Activated CD4-positive, alpha-beta T cell treated with anti-CD3 and anti-CD28 coated beads, Interleukin-2, amount 10 ng/mL, durations not matched to agents 7 days and 5 days (primary cell): Measurements from ENCODE around the gene MBD5. TPM values are rescaled to one million over a fixed set of nuclear protein-coding genes. Genes with fewer than 3 reads are reported as not detected.

Source experiments
- CTCF ChIA-PET: fragments of 350-600 bp; sonication (Branson Sonifier 250); formaldehyde crosslinking; loops from one replicate; lab custom pipeline; 2021; ENCODE audit warnings: antibody characterized with exemption; lab: Charles Lee
- POLR2A ChIA-PET: fragments of 350-600 bp; sonication (Branson Sonifier 250); formaldehyde crosslinking; loops from one replicate; lab custom pipeline; 2021; ENCODE audit warnings: antibody characterized with exemption; lab: Charles Lee
- DNase-seq: peaks from one replicate; pipeline ENCODE4 v3.0.0-alpha.2; 2020
- H3K27ac Mint-ChIP-seq: one replicate; pipeline ENCODE4 v1.8.0; 2021; ENCODE audit warnings: mild to moderate bottlenecking, moderate library complexity, mixed read lengths
- H3K27me3 Mint-ChIP-seq: one replicate; pipeline ENCODE4 v1.8.0; 2021; ENCODE audit warnings: mixed read lengths
- H3K36me3 Mint-ChIP-seq: one replicate; pipeline ENCODE4 v1.8.0; 2021; ENCODE audit warnings: low read depth, mixed read lengths
- H3K4me1 Mint-ChIP-seq: one replicate; pipeline ENCODE4 v1.8.0; 2021; ENCODE audit warnings: mixed read lengths
- H3K4me3 Mint-ChIP-seq: one replicate; pipeline ENCODE4 v1.8.0; 2021; ENCODE audit warnings: mild to moderate bottlenecking, moderate library complexity, mixed read lengths
- H3K9me3 Mint-ChIP-seq: one replicate; pipeline ENCODE4 v1.8.0; 2021; ENCODE audit warnings: mixed read lengths
- total RNA-seq, 2 experiments: library from RNA; stranded (reverse); gene quantifications; one replicate each; pipeline ENCODE4 v1.2.3, GENCODE V29; 2021

MBD5 gene
- total RNA-seq, 2 experiments from 2014 or later, result 41.1 to 51.7 TPM

DNA sequence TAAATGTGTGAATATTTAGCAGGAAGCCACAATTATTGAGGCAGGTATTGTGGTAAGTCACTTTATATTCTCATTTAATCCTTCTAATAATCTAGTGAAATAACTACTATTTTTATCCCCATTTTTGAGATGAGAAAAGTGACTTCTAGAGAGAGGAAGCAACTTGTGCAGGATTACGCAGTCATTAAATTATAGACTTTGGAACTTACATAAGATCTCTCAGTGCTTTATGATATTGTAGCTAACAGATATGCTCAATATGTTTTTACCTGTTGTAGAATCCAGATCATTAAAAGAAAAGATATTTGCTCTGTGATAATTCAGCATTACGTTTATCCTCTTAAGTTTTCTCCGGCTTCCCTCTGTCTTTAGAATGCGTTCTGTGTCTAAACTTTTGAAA, 50.5 kb downstream of the MBD5 start:
- Mint-ChIP-seq H3K27ac (no peak overlapping the region), H3K4me3 (no peak overlapping the region), H3K36me3 (no peaks in the 10 kb centered on the region), H3K27me3 (no peaks in the 10 kb centered on the region), H3K9me3 (no peaks in the 10 kb centered on the region), H3K4me1 (no peaks in the 10 kb centered on the region)
- CTCF ChIA-PET, result no interaction called here
- no peak for DNase-seq
- POLR2A ChIA-PET, result no interaction called here

GRCh38 chr2:148096012-148096411, 75.1 kb downstream of the MBD5 start:
- H3K36me3 Mint-ChIP-seq, result peaks cover 7% of the 10 kb centered on the region
- H3K27me3 Mint-ChIP-seq, result no peaks in the 10 kb centered on the region
- ChIA-PET CTCF (no interaction called here), POLR2A (interaction anchor here (0.6 kb wide), 1 partner anchor 117 kb away, joined by 3 read pairs; no protein-coding TSS in a partner anchor)
- no peak overlapping the region for H3K4me3 Mint-ChIP-seq
- no peak overlapping the region for H3K27ac Mint-ChIP-seq
- H3K4me1 Mint-ChIP-seq, result no peaks in the 10 kb centered on the region
- peaks cover 10% of the 10 kb centered on the region for H3K9me3 Mint-ChIP-seq
- DNase-seq, result no peak

- no peaks in the 10 kb centered on the region for H3K27me3 Mint-ChIP-seq
- CTCF ChIA-PET, result interaction anchor here (0.6 to 1.0 kb wide), 3 partner anchors 9 to 48 kb away, joined by 3 read pairs; no protein-coding TSS in a partner anchor
- no peak overlapping the region for H3K4me3 Mint-ChIP-seq
- POLR2A ChIA-PET, result no interaction called here
- DNase-seq, result no peak
- H3K36me3 Mint-ChIP-seq, result no peaks in the 10 kb centered on the region
- H3K9me3 Mint-ChIP-seq, result no peaks in the 10 kb centered on the region
- no peaks in the 10 kb centered on the region for H3K4me1 Mint-ChIP-seq
- no peak overlapping the region for H3K27ac Mint-ChIP-seq
Observed at GRCh38 chr2:148102641-148103040, 81.8 kb downstream of the MBD5 start.

DNA sequence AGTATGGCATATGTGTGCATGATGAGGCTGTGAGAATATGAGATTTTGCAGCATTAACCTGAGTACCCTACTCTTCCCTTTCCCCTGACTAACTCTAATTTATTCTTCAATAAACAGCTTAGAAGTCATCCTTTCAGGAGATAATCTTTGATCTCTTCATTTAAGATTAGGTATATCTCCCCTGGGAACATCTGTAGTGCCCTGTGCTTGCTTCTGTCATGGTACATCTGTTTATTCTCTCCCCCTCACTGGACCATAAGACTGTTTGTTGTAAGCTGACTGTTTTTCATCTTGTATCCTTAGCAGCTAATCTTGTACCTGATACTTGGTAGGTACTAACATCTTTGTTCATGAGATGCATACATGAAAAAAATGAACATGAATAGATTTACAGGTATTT, 83.1 kb downstream of the MBD5 start:
- no peak overlapping the region for H3K4me3 Mint-ChIP-seq
- no peaks in the 10 kb centered on the region for H3K9me3 Mint-ChIP-seq

DNA sequence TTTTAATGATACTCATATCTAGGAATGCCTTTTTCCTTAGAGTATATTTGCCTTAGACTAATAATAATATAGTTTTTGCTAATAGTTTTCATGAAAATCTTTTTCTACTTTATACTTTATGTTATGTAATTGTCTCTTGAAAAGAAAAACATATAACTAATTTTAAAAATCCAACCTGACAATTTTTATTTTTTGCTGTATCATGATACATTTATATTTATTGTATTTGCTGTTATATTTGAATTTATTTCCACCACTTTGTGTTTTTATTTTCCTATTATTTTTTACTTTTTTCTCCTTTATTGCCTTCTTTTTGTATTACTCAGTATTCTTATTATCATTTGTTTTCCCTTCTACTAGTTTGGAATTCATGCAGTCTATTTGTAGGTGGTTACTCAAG, 85.4 kb downstream of the MBD5 start:
- Mint-ChIP-seq H3K27me3 (no peaks in the 10 kb centered on the region), H3K4me1 (peaks cover 11% of the 10 kb centered on the region), H3K9me3 (no peaks in the 10 kb centered on the region), H3K36me3 (no peaks in the 10 kb centered on the region), H3K27ac (no peak overlapping the region), H3K4me3 (no peak overlapping the region)
- CTCF ChIA-PET, result no interaction called here
- no peak for DNase-seq
- POLR2A ChIA-PET, result no interaction called here

More for the DNA sequence above, 83.1 kb downstream of the MBD5 start:
- CTCF ChIA-PET, result no interaction called here
- no peaks in the 10 kb centered on the region for H3K27me3 Mint-ChIP-seq
- H3K36me3 Mint-ChIP-seq, result no peaks in the 10 kb centered on the region
- H3K27ac Mint-ChIP-seq, result no peak overlapping the region
- POLR2A ChIA-PET, result no interaction called here
- no peak for DNase-seq
- H3K4me1 Mint-ChIP-seq, result no peaks in the 10 kb centered on the region

- Mint-ChIP-seq H3K4me1 (peaks cover 11% of the 10 kb centered on the region), H3K4me3 (no peak overlapping the region), H3K9me3 (no peaks in the 10 kb centered on the region), H3K27me3 (no peaks in the 10 kb centered on the region), H3K27ac (no peak overlapping the region), H3K36me3 (no peaks in the 10 kb centered on the region)
- ChIA-PET POLR2A (no interaction called here), CTCF (interaction anchor here (0.6 to 0.9 kb wide), 2 partner anchors 24 to 467 kb away, joined by 3 read pairs; no protein-coding TSS in a partner anchor)
- no peak for DNase-seq
Observed at GRCh38 chr2:148108385-148108784, 87.5 kb downstream of the MBD5 start.

DNA sequence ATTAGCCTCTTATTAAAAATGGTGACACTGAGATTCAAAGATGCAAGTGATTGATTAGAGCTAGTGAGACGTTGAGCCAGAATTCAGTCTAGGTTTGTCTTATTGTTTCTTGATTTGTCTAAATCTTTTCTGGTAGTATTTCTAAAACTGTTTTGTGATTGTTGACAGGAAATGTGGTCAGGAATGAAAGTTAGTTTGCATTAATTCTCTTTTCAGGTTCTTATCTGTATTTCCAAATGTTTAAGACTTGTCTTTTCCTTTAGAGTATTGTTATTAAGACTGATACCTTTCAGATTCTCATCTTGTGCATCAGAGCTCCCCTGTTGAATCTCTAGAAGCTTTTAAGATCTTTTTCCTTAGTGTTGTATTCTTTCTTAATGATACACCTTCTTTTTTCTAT, 89.3 kb downstream of the MBD5 start:
- Mint-ChIP-seq H3K27ac (peak overlapping the region; percentile 10), H3K4me3 (no peak overlapping the region), H3K4me1 (peaks cover 11% of the 10 kb centered on the region), H3K9me3 (no peaks in the 10 kb centered on the region), H3K27me3 (no peaks in the 10 kb centered on the region), H3K36me3 (no peaks in the 10 kb centered on the region)
- DNase-seq, result no peak
- ChIA-PET POLR2A (interaction anchor here (0.7 kb wide), 1 partner anchor 40 kb away, joined by 7 read pairs; no protein-coding TSS in a partner anchor), CTCF (interaction anchor here (0.6 to 0.7 kb wide), 2 partner anchors 194 to 224 kb away, joined by 3 read pairs; no protein-coding TSS in a partner anchor)

DNA sequence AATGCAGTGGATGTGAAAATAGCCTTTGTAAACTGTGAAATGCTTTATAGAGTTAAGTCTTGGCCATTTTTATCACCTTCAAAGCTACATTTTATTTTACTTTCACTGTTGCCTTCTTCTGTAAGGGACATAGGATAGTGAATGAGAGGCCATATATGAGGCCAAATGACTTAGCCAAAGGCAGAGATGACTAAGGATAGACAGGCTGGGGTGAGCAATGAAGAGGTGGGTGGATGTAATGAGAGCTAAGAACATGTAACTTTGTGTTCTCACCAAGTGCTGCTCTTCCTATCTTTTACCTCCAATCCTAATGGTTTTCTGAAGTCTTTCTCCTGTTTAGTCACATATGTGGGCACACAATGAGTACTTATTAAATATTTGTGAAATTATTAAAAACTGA, 101.9 kb downstream of the MBD5 start:
- Mint-ChIP-seq H3K27me3 (no peaks in the 10 kb centered on the region), H3K4me3 (no peak overlapping the region), H3K27ac (no peak overlapping the region), H3K4me1 (no peaks in the 10 kb centered on the region), H3K9me3 (no peaks in the 10 kb centered on the region), H3K36me3 (peaks cover 12% of the 10 kb centered on the region)
- ChIA-PET CTCF (no interaction called here), POLR2A (no interaction called here)
- no peak for DNase-seq

DNA sequence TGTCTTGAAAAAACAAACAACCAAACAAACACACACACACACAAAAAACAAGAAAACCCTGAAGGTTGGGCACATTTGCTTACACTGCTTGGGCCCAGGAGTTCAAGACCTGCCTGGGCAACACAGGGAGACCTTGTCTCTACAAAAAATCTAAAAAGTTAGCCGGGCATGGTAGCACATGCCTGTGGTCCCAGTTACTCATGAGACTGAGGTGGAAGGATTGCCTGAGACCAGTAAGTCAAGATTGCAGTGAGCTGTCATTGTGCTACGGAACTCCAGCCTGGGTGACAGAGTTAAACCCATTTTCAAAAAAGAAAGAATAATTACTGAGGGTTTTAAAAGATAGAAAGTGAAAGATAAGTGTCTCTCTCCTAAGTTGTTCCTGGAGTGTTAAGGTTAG, 103.4 kb downstream of the MBD5 start:
- Mint-ChIP-seq H3K4me1 (no peaks in the 10 kb centered on the region), H3K27me3 (no peaks in the 10 kb centered on the region), H3K4me3 (no peak overlapping the region), H3K9me3 (no peaks in the 10 kb centered on the region), H3K27ac (no peak overlapping the region), H3K36me3 (peaks cover 12% of the 10 kb centered on the region)
- ChIA-PET CTCF (no interaction called here), POLR2A (no interaction called here)
- no peak for DNase-seq

- Mint-ChIP-seq H3K4me3 (no peak overlapping the region), H3K9me3 (no peaks in the 10 kb centered on the region), H3K27me3 (no peaks in the 10 kb centered on the region), H3K27ac (no peak overlapping the region), H3K4me1 (no peaks in the 10 kb centered on the region), H3K36me3 (peaks cover 2% of the 10 kb centered on the region)
- no peak for DNase-seq
- CTCF ChIA-PET, result interaction anchor here (2.0 kb wide), 1 partner anchor 15 kb away, joined by 4 read pairs; no protein-coding TSS in a partner anchor
- POLR2A ChIA-PET, result no interaction called here
Observed at GRCh38 chr2:148130581-148130980, 109.7 kb downstream of the MBD5 start.

DNA sequence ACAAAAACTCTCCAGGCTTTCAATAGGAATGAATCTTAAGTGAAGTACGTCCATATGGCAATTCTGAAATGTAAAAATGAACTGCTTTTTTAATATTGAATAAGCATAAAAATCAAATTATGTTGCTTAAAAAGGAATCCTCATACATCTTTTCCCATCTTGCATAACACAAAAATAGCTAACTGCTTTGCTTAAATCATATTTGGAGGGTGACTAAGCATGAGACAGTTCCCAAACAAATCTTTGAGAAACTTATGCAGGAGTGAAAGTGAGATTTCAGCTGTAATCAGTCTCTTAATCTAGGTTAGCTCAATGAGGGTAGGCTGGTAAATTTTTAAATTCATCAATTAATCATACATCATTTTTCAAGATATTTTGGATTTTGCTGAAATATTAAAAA, 111.5 kb downstream of the MBD5 start:
- Mint-ChIP-seq H3K27ac (no peak overlapping the region), H3K4me3 (no peak overlapping the region), H3K4me1 (no peaks in the 10 kb centered on the region), H3K9me3 (no peaks in the 10 kb centered on the region), H3K27me3 (no peaks in the 10 kb centered on the region), H3K36me3 (peaks cover under 1% of the 10 kb centered on the region)
- POLR2A ChIA-PET, result no interaction called here
- no peak for DNase-seq
- CTCF ChIA-PET, result interaction anchor here (1.1 kb wide), 1 partner anchor 24 kb away, joined by 3 read pairs; no protein-coding TSS in a partner anchor

- no peak overlapping the region for H3K27ac Mint-ChIP-seq
- POLR2A ChIA-PET, result no interaction called here
- H3K4me3 Mint-ChIP-seq, result no peak overlapping the region
- no peaks in the 10 kb centered on the region for H3K9me3 Mint-ChIP-seq
- H3K27me3 Mint-ChIP-seq, result no peaks in the 10 kb centered on the region
- H3K4me1 Mint-ChIP-seq, result no peaks in the 10 kb centered on the region
- no peak for DNase-seq
- no peaks in the 10 kb centered on the region for H3K36me3 Mint-ChIP-seq
- CTCF ChIA-PET, result no interaction called here
Observed at GRCh38 chr2:148135705-148136104, 114.8 kb downstream of the MBD5 start.

DNA sequence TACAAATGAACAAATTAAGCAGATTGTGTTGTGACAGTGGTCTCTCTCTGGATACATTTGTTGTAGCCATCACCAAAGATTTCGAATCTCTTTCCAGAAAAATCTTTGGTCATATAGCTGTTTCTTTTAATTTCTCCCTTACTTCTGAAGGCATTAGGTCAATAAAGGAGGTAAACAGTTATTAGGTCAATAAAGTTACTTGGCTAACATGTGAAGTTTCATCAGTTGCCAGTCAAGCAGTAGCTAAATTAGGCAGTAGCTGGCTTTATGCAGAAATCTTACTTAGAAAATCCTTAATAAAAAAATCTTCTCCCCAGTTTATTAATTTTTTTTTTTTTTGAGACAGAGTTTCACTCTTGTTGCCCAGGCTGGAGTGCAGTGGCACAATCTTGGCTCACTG, 115.5 kb downstream of the MBD5 start:
- H3K4me3 Mint-ChIP-seq, result no peak overlapping the region
- H3K4me1 Mint-ChIP-seq, result no peaks in the 10 kb centered on the region
- DNase-seq, result no peak
- ChIA-PET POLR2A (no interaction called here), CTCF (interaction anchor here (0.6 to 0.9 kb wide), 3 partner anchors 9 to 612 kb away, joined by 3 read pairs; no protein-coding TSS in a partner anchor)
- H3K27ac Mint-ChIP-seq, result no peak overlapping the region
- no peaks in the 10 kb centered on the region for H3K27me3 Mint-ChIP-seq
- H3K36me3 Mint-ChIP-seq, result no peaks in the 10 kb centered on the region
- no peaks in the 10 kb centered on the region for H3K9me3 Mint-ChIP-seq

- ChIA-PET CTCF (interaction anchor here (0.8 to 1.6 kb wide), 2 partner anchors 9 to 855 kb away, joined by 3 to 4 read pairs; no protein-coding TSS in a partner anchor), POLR2A (no interaction called here)
- no peak overlapping the region for H3K27ac Mint-ChIP-seq
- H3K27me3 Mint-ChIP-seq, result no peaks in the 10 kb centered on the region
- no peaks in the 10 kb centered on the region for H3K9me3 Mint-ChIP-seq
- H3K4me3 Mint-ChIP-seq, result no peak overlapping the region
- no peaks in the 10 kb centered on the region for H3K36me3 Mint-ChIP-seq
- no peak for DNase-seq
- no peaks in the 10 kb centered on the region for H3K4me1 Mint-ChIP-seq
Observed at GRCh38 chr2:148161909-148162435, 141.1 kb downstream of the MBD5 start.
